Thyroid gland (tissue), 4 donors: Measurements from ENCODE around the gene SLX4.

Experiments used
- CTCF ChIP-seq, 6 experiments: fragments of 200-600 bp in 3 of 6; fragments of 450-650 bp in 3 of 6; sonication (generic) in 3 of 6; IDR thresholded peaks; one replicate each; pipeline ENCODE4 v1.5.1; 2016 to 2019; ENCODE audit warnings: antibody characterized with exemption in 6 of 6, mild to moderate bottlenecking in 2 of 6, inconsistent platforms in 1 of 6, moderate library complexity in 1 of 6
- POLR2A ChIP-seq, 2 donors: fragments of 450-650 bp; IDR thresholded peaks; one replicate each; pipeline ENCODE4 v1.6.1; 2017; ENCODE audit warnings: antibody characterized with exemption in 2 of 2, mild to moderate bottlenecking in 2 of 2, moderate library complexity in 1 of 2

GRCh38 chr16:3608069-3608468 lies 3.3 kb downstream of the SLX4 start:
- TF ChIP-seq CTCF (IDR thresholded peaks at IDR 0.05): no peak
- no peak for TF ChIP-seq POLR2A (IDR thresholded peaks at IDR 0.05)
